ENCODE results near the gene ARHGAP15. TPM values are rescaled to one million over a fixed set of nuclear protein-coding genes. Genes with fewer than 3 reads are reported as not detected.

ARHGAP15 gene
- total RNA-seq, 4 donors from 2014 or later = 7.9 to 32.5 (median 20.7) TPM

GRCh38 chr2:143254110-143254509 lies 124.9 kb downstream of the ARHGAP15 start:
- no peak for TF ChIP-seq CTCF (IDR thresholded peaks at IDR 0.05; ENCODE audit: low read depth)

GRCh38 chr2:143255086-143255485 lies 125.9 kb downstream of the ARHGAP15 start:
- TF ChIP-seq CTCF (IDR thresholded peaks at IDR 0.05; ENCODE audit: low read depth) = no peak

GRCh38 chr2:143255899-143256298 lies 126.7 kb downstream of the ARHGAP15 start:
- TF ChIP-seq CTCF (IDR thresholded peaks at IDR 0.05; ENCODE audit: low read depth) = no peak

- no peak for TF ChIP-seq CTCF (IDR thresholded peaks at IDR 0.05; ENCODE audit: low read depth)
Observed at GRCh38 chr2:143258126-143258892, 129.1 kb downstream of the ARHGAP15 start.

- TF ChIP-seq CTCF (IDR thresholded peaks at IDR 0.05; ENCODE audit: low read depth) = no peak
Observed at GRCh38 chr2:143259368-143259958, 130.2 kb downstream of the ARHGAP15 start.

GRCh38 chr2:143261986-143262385 lies 132.8 kb downstream of the ARHGAP15 start:
- no peak for TF ChIP-seq CTCF (IDR thresholded peaks at IDR 0.05; ENCODE audit: low read depth)

GRCh38 chr2:143262389-143262788 lies 133.2 kb downstream of the ARHGAP15 start:
- TF ChIP-seq CTCF (IDR thresholded peaks at IDR 0.05; ENCODE audit: low read depth) = no peak
